ENCODE data around the gene TNKS1BP1. TPM values are rescaled to one million over a fixed set of nuclear protein-coding genes. Genes with fewer than 3 reads are reported as not detected.

Gene TNKS1BP1
- total RNA-seq, 1 donor from 2014 or later, result 198 TPM

DNA sequence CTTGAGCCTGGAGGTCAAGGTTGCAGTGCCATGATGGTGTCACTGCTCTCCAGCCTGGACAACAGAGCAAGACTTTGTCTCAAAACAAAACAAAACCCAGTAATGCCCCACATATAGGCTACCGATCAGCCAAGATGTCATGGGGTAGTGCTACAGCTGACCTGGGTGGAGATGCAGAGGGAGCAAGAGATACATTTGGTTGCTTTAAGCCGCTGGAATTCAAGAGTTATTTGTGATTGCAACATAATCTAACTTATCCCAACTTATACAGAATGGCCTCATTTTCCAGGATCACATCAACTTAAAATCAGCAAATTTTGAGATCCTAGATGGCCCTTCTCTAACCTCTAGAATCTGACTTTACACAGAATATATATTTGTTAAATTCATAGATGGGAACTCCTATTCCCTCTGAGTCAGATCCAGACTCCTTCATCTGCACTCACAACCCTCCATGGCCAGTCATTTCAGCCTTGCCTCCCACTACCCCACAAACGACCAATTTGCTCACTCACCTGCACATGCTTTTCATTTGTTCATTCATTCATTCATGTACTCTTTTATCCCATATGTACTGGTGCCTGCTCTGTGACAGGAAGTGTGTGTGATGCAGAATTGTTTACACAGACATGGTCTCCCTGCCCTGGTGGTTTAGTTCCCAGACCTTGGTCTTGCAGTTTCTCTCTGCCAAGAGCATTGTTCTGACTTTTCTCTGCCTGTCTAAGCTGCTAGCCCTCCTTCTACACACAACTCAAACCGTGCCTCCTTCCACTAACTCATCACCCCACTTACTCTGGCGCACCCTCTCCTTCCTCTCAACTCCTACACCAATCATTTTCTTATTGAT is 63.6 kb downstream of the TNKS1BP1 start:
- Mint-ChIP-seq H3K9me3 (ENCODE audit: unreplicated experiment) (peaks cover 10% of the 10 kb centered on the region), H3K27ac (ENCODE audit: unreplicated experiment) (no peak overlapping the region), H3K4me1 (ENCODE audit: low read depth, unreplicated experiment) (no peaks in the 10 kb centered on the region), H3K27me3 (ENCODE audit: unreplicated experiment) (peaks cover 1% of the 10 kb centered on the region), H3K4me3 (ENCODE audit: unreplicated experiment) (no peak overlapping the region), H3K36me3 (ENCODE audit: unreplicated experiment) (peaks cover 9% of the 10 kb centered on the region)
- DNase-seq, result no peak
- TF ChIP-seq, protein P1, sequence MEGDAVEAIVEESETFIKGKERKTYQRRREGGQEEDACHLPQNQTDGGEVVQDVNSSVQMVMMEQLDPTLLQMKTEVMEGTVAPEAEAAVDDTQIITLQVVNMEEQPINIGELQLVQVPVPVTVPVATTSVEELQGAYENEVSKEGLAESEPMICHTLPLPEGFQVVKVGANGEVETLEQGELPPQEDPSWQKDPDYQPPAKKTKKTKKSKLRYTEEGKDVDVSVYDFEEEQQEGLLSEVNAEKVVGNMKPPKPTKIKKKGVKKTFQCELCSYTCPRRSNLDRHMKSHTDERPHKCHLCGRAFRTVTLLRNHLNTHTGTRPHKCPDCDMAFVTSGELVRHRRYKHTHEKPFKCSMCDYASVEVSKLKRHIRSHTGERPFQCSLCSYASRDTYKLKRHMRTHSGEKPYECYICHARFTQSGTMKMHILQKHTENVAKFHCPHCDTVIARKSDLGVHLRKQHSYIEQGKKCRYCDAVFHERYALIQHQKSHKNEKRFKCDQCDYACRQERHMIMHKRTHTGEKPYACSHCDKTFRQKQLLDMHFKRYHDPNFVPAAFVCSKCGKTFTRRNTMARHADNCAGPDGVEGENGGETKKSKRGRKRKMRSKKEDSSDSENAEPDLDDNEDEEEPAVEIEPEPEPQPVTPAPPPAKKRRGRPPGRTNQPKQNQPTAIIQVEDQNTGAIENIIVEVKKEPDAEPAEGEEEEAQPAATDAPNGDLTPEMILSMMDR (IDR thresholded peaks at IDR 0.05; ENCODE audit: partially characterized antibody, unreplicated experiment), result no peak

DNA sequence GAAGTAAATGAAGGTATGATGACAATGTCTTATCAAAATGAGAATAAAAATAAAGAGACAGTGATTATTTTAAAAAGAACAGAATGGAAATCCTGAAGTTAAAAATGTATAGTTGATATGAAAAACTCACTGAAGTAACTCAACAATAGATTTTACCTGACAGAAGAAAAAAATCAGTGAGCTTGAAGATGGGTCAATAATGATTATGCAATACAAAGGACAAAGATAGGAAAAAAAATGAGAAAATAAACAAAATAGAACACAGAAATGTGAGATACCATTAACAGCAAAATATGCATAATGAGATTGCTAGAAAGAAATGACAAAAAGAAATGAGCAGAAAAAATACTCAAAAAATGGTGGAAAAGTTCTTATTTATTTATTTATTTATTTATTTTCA is 68.6 kb downstream of the TNKS1BP1 start:
- no peak overlapping the region for H3K4me3 Mint-ChIP-seq (ENCODE audit: unreplicated experiment)
- DNase-seq, result no peak
- no peak overlapping the region for H3K27ac Mint-ChIP-seq (ENCODE audit: unreplicated experiment)
- peaks cover 4% of the 10 kb centered on the region for H3K4me1 Mint-ChIP-seq (ENCODE audit: low read depth, unreplicated experiment)
- H3K27me3 Mint-ChIP-seq (ENCODE audit: unreplicated experiment), result peaks cover 1% of the 10 kb centered on the region
- TF ChIP-seq, protein P1 (IDR thresholded peaks at IDR 0.05; ENCODE audit: partially characterized antibody, unreplicated experiment), result no peak
- peaks cover 4% of the 10 kb centered on the region for H3K9me3 Mint-ChIP-seq (ENCODE audit: unreplicated experiment)
- H3K36me3 Mint-ChIP-seq (ENCODE audit: unreplicated experiment), result no peaks in the 10 kb centered on the region

DNA sequence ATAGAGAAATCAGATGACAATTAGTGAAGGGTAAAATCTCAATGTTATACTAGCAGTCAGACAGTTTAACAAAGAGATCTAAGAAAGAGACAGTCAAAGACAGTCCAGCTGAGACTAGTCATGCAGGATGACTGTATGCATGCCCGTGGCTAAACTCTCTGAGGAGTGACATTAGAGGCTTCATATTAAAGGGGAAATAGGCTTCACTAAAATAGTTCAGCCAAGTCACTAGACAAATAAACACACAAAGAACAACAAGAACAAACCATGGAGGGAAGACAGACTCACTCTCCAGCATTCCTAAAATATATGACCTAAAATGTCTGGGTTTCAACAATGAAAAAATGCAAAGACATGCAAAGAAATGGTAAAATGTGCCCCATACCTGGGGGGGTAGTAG is 69.1 kb downstream of the TNKS1BP1 start:
- H3K36me3 Mint-ChIP-seq (ENCODE audit: unreplicated experiment), result no peaks in the 10 kb centered on the region
- H3K27ac Mint-ChIP-seq (ENCODE audit: unreplicated experiment), result no peak overlapping the region
- peaks cover 4% of the 10 kb centered on the region for H3K9me3 Mint-ChIP-seq (ENCODE audit: unreplicated experiment)
- no peak overlapping the region for H3K4me3 Mint-ChIP-seq (ENCODE audit: unreplicated experiment)
- H3K27me3 Mint-ChIP-seq (ENCODE audit: unreplicated experiment), result peaks cover 1% of the 10 kb centered on the region
- peaks cover 4% of the 10 kb centered on the region for H3K4me1 Mint-ChIP-seq (ENCODE audit: low read depth, unreplicated experiment)
- no peak for DNase-seq
- TF ChIP-seq, protein P1 (IDR thresholded peaks at IDR 0.05; ENCODE audit: partially characterized antibody, unreplicated experiment), result no peak

DNA sequence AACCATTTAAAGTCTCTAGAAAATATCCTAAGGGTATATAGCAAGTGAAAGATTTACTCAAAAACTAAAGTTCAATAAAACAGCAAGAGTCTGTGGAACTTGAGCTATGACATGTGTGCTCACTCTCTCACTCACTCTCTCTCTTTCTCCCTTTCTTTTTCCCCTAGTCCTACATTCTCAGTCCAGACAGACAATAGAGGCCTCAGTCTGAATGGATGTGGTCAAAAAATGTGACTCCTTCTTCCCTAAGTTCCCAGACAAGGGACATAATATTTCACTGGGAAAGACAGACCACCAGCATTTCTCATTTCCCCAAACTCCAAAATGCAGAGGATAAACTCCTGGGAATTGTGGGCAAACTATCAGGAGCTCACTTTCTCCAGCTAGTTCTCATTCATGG is 70.1 kb downstream of the TNKS1BP1 start:
- peaks cover 1% of the 10 kb centered on the region for H3K27me3 Mint-ChIP-seq (ENCODE audit: unreplicated experiment)
- no peak overlapping the region for H3K27ac Mint-ChIP-seq (ENCODE audit: unreplicated experiment)
- H3K4me1 Mint-ChIP-seq (ENCODE audit: low read depth, unreplicated experiment), result peaks cover 4% of the 10 kb centered on the region
- H3K4me3 Mint-ChIP-seq (ENCODE audit: unreplicated experiment), result no peak overlapping the region
- no peaks in the 10 kb centered on the region for H3K36me3 Mint-ChIP-seq (ENCODE audit: unreplicated experiment)
- no peak for DNase-seq
- peaks cover 4% of the 10 kb centered on the region for H3K9me3 Mint-ChIP-seq (ENCODE audit: unreplicated experiment)
- TF ChIP-seq, protein P1 (IDR thresholded peaks at IDR 0.05; ENCODE audit: partially characterized antibody, unreplicated experiment), result no peak

DNA sequence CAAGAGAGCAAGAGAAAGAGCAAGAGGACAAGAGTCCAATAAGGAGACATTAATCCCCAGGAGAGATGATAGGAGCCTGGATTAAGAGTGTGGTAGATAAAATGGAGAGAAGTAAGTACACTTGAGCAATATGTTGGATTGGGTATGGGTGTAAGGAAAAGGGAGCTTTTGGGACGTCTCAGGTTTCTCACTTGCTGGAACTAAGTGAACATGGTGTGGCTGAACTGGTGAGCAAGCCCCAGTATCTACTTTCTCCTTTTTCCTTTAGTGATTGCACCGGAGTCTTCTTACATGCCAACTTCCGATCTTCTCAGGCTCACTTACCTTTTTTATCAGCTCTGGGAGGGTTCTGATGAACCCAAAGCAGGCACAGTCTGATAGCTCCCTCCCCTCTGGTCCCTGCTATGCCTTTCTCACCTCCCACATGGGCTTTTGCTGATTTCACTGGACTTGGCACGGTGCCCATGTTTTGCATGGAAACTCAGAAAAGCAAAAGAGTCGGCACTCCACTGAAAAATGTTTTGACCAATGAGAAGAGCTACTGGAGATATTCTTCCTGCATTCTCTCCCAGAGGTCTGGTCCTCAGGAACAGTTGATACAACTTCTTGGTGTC is 73.2 kb downstream of the TNKS1BP1 start:
- H3K9me3 Mint-ChIP-seq (ENCODE audit: unreplicated experiment), result no peaks in the 10 kb centered on the region
- DNase-seq, result no peak
- no peak overlapping the region for H3K4me3 Mint-ChIP-seq (ENCODE audit: unreplicated experiment)
- TF ChIP-seq, protein P1 (IDR thresholded peaks at IDR 0.05; ENCODE audit: partially characterized antibody, unreplicated experiment), result no peak
- peaks cover 3% of the 10 kb centered on the region for H3K27me3 Mint-ChIP-seq (ENCODE audit: unreplicated experiment)
- no peaks in the 10 kb centered on the region for H3K36me3 Mint-ChIP-seq (ENCODE audit: unreplicated experiment)
- H3K27ac Mint-ChIP-seq (ENCODE audit: unreplicated experiment), result no peak overlapping the region
- H3K4me1 Mint-ChIP-seq (ENCODE audit: low read depth, unreplicated experiment), result peaks cover 5% of the 10 kb centered on the region
